H9 (cell line): Measurements from ENCODE around the gene TPP2. TPM values are rescaled to one million over a fixed set of nuclear protein-coding genes. Genes with fewer than 3 reads are reported as not detected.

Experiments
- DNase-seq: peaks from one replicate; pipeline ENCODE4 v3.0.0-alpha.2; 2017
- H2AFZ ChIP-seq: one replicate; pipeline ENCODE4 v1.6.1; 2013; ENCODE audit warnings: mild to moderate bottlenecking, low read length, control low read depth, moderate library complexity
- H2AK5ac ChIP-seq: 2 replicates; pipeline ENCODE4 v1.6.1; 2013; ENCODE audit warnings: low read length, control low read depth, mixed read lengths; ENCODE audit not compliant: insufficient read length
- H2BK120ac ChIP-seq: one replicate; pipeline ENCODE4 v1.6.1; 2013; ENCODE audit warnings: low read depth, mild to moderate bottlenecking, low read length, control low read depth, inconsistent platforms; ENCODE audit not compliant: poor library complexity, severe bottlenecking
- H2BK12ac ChIP-seq: 2 replicates; pipeline ENCODE4 v1.6.1; 2013; ENCODE audit warnings: low read length, control low read depth, mixed read lengths, low read depth; ENCODE audit not compliant: insufficient read length
- H2BK15ac ChIP-seq: 2 replicates; pipeline ENCODE4 v1.6.1; 2013; ENCODE audit warnings: low read depth, low read length, control low read depth
- H2BK20ac ChIP-seq: one replicate; pipeline ENCODE4 v1.6.1; 2013; ENCODE audit warnings: low read depth, mild to moderate bottlenecking, low read length, control low read depth, inconsistent platforms; ENCODE audit not compliant: poor library complexity, severe bottlenecking
- H2BK5ac ChIP-seq: 2 replicates; pipeline ENCODE4 v1.6.1; 2013; ENCODE audit warnings: low read length, control low read depth, mixed read lengths; ENCODE audit not compliant: insufficient read length
- H3K14ac ChIP-seq: 2 replicates; pipeline ENCODE4 v1.6.1; 2013; ENCODE audit warnings: low read length, control low read depth; ENCODE audit not compliant: insufficient read depth
- H3K18ac ChIP-seq: 2 replicates; pipeline ENCODE4 v1.6.1; 2013; ENCODE audit warnings: low read depth, mild to moderate bottlenecking, mixed read lengths, low read length, control low read depth; ENCODE audit not compliant: insufficient read length
- H3K23ac ChIP-seq: 2 replicates; pipeline ENCODE4 v1.6.1; 2013; ENCODE audit warnings: low read length, control low read depth, mixed read lengths, low read depth; ENCODE audit not compliant: insufficient read length
- H3K23me2 ChIP-seq: 2 replicates; pipeline ENCODE4 v1.6.1; 2013; ENCODE audit warnings: low read depth, mild to moderate bottlenecking, mixed read lengths, low read length, control low read depth; ENCODE audit not compliant: insufficient read length, poor library complexity, severe bottlenecking
- H3K27ac ChIP-seq: 2 replicates; pipeline ENCODE4 v1.5.1; 2013; ENCODE audit warnings: low read length, control low read depth, mixed read lengths, low read depth; ENCODE audit not compliant: insufficient read length
- H3K27me3 ChIP-seq: 2 replicates; pipeline ENCODE4 v1.6.1; 2013; ENCODE audit warnings: low read length, control low read depth, inconsistent platforms; ENCODE audit not compliant: insufficient read depth
- H3K4ac ChIP-seq: 2 replicates; pipeline ENCODE4 v1.6.1; 2013; ENCODE audit warnings: low read depth, mild to moderate bottlenecking, control low read depth, inconsistent platforms, low read length, moderate library complexity
- H3K4me1 ChIP-seq: 2 replicates; pipeline ENCODE4 v1.6.1; 2013; ENCODE audit warnings: low read length, control low read depth, inconsistent platforms; ENCODE audit not compliant: insufficient read depth
- H3K4me2 ChIP-seq: 2 replicates; pipeline ENCODE4 v1.6.1; 2013; ENCODE audit warnings: low read length, control low read depth, mixed read lengths; ENCODE audit not compliant: insufficient read length, insufficient read depth
- H3K56ac ChIP-seq: 2 replicates; pipeline ENCODE4 v1.6.1; 2013; ENCODE audit warnings: low read depth, mild to moderate bottlenecking, mixed read lengths, low read length, control low read depth; ENCODE audit not compliant: insufficient read length
- H3K79me1 ChIP-seq: 2 replicates; pipeline ENCODE4 v1.6.1; 2013; ENCODE audit warnings: low read depth, mild to moderate bottlenecking, moderate library complexity, low read length, control low read depth, inconsistent platforms; ENCODE audit not compliant: insufficient read depth, poor library complexity, severe bottlenecking
- H3K79me2 ChIP-seq: 2 replicates; pipeline ENCODE4 v1.6.1; 2013; ENCODE audit warnings: low read length, control low read depth, inconsistent platforms; ENCODE audit not compliant: insufficient read depth
- H3K9ac ChIP-seq: 2 replicates; pipeline ENCODE4 v1.6.1; 2013; ENCODE audit warnings: low read length, control low read depth, mixed read lengths; ENCODE audit not compliant: insufficient read length; ENCODE audit errors: extremely low read depth
- H3K9me3 ChIP-seq: one replicate; pipeline ENCODE4 v1.6.1; 2013; ENCODE audit warnings: low read depth, low read length, inconsistent platforms; ENCODE audit not compliant: control insufficient read depth
- H3T11ph ChIP-seq: one replicate; pipeline ENCODE4 v1.6.1; 2013; ENCODE audit warnings: mild to moderate bottlenecking, low read length, control low read depth, inconsistent platforms
- H4K20me1 ChIP-seq: one replicate; pipeline ENCODE4 v1.6.1; 2013; ENCODE audit not compliant: control insufficient read depth, insufficient read length, insufficient read depth
- H4K5ac ChIP-seq: 2 replicates; pipeline ENCODE4 v1.6.1; 2013; ENCODE audit warnings: low read depth, mild to moderate bottlenecking, mixed read lengths, low read length, control low read depth; ENCODE audit not compliant: insufficient read length
- H4K8ac ChIP-seq: replicated peaks from 2 replicates; pipeline ENCODE4 v1.6.1; 2013; ENCODE audit warnings: low read length, control low read depth, mixed read lengths, low read depth; ENCODE audit not compliant: insufficient read length
- H4K91ac ChIP-seq: 2 replicates; pipeline ENCODE4 v1.6.1; 2013; ENCODE audit warnings: low read depth, mild to moderate bottlenecking, moderate library complexity, mixed read lengths, low read length, control low read depth; ENCODE audit not compliant: insufficient read length
- H3K27ac Mint-ChIP-seq, 3 experiments: 2 replicates in 2 of 3; 3 replicates in 1 of 3; pipeline ENCODE4 v1.8.0; 2020 to 2021; ENCODE audit warnings: mixed read lengths in 3 of 3, mild to moderate bottlenecking in 1 of 3, moderate library complexity in 1 of 3
- H3K27me3 Mint-ChIP-seq: 2 replicates; pipeline ENCODE4 v1.8.0; 2021; ENCODE audit warnings: low read depth, mild to moderate bottlenecking, moderate library complexity, mixed read lengths
- H3K36me3 Mint-ChIP-seq, 3 experiments: 2 replicates in 2 of 3; 3 replicates in 1 of 3; pipeline ENCODE4 v1.8.0; 2020 to 2021; ENCODE audit warnings: low read depth in 3 of 3, mixed read lengths in 3 of 3; ENCODE audit not compliant: insufficient read depth in 1 of 3
- H3K4me1 Mint-ChIP-seq, 2 experiments: 2 replicates each; pipeline ENCODE4 v1.8.0; 2020; ENCODE audit warnings: mixed read lengths in 2 of 2
- H3K4me3 Mint-ChIP-seq, 2 experiments: 2 replicates in 1 of 2; 3 replicates in 1 of 2; pipeline ENCODE4 v1.8.0; 2020 to 2021; ENCODE audit warnings: mild to moderate bottlenecking in 2 of 2, mixed read lengths in 2 of 2, moderate library complexity in 1 of 2
- H3K9me3 Mint-ChIP-seq, 2 experiments: 2 replicates in 1 of 2; 3 replicates in 1 of 2; pipeline ENCODE4 v1.8.0; 2020; ENCODE audit warnings: mild to moderate bottlenecking in 2 of 2, mixed read lengths in 2 of 2, moderate library complexity in 1 of 2
- CTCF ChIP-seq: fragments of 200-600 bp; sonication (generic); conservative IDR thresholded peaks from 3 replicates; pipeline ENCODE4 v1.8.0; 2021; ENCODE audit warnings: antibody characterized with exemption, mild to moderate bottlenecking
- WGBS: extraction: QIAGEN DNeasy Blood & Tissue Kit; methylation state at CpG from one replicate; pipeline ENCODE4 v1.1.7; 2013; ENCODE audit warnings: missing lambda C conversion rate, low lambda C conversion rate, mixed read lengths; ENCODE audit not compliant: insufficient read length; ENCODE audit errors: extremely low coverage; 5-methylcytosine and 5-hydroxymethylcytosine counted together
- total RNA-seq: library from RNA; stranded (reverse); gene quantifications from 2 replicates; pipeline ENCODE4 v1.2.1, GENCODE V29; 2021

The TPP2 gene
- total RNA-seq, 1 experiment from 2014 or later: 63.5 TPM

DNA sequence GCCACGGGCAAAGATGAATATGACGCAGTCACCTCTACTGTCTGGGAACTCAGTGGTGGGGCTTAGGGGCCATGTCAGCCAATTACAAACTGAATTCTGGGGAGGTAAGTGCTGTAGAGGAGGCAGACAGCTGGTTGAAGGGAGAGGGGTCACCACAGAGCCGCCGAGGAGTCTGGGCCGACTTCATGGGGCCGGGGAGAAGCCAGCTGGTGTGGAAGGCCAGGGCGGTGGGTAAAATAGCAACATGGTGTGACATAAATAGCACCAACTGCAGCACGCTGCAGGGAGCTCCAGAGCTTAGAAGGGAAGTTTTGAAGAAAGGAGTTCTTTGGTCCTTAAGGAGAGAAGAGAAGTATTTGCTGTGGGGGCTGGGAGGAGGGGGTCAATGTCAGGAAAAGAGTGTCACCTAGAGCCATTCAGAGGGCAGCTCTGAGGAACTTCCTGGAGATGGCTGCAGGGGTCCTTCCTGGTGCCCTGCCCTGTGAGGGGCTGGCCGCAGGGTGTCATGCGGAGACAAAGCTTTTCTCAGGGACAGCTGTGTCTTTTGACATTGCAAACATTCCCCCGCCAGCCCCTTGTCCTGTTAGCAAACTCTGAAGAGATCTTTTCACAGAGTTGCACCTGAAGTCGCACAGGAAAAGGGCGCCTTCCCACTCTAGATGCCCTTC is 91.7 kb downstream of the TPP2 start:
- Histone ChIP-seq H2BK120ac (no peak overlapping the region), H4K20me1 (no peaks in the 10 kb centered on the region), H3K56ac (no peak overlapping the region), H3T11ph (no peak overlapping the region), H3K23me2 (no peaks in the 10 kb centered on the region), H3K79me2 (no peaks in the 10 kb centered on the region), H3K4ac (no peak overlapping the region), H3K18ac (no peak overlapping the region), H3K79me1 (no peaks in the 10 kb centered on the region), H3K23ac (no peak overlapping the region), H3K9ac (no peak overlapping the region), H2BK12ac (no peak overlapping the region), H2BK15ac (no peak overlapping the region), H3K14ac (no peak overlapping the region), H2BK20ac (no peak overlapping the region), H4K91ac (no peak overlapping the region), H2AK5ac (no peak overlapping the region), H2AFZ (no peak overlapping the region), H3K9me3 (no peaks in the 10 kb centered on the region), H3K27me3 (no peaks in the 10 kb centered on the region), H2BK5ac (no peak overlapping the region), H3K4me1 (peaks cover 6% of the 10 kb centered on the region; the same call in 1 of the 2 replicates), H3K4me2 (no peak overlapping the region), H3K27ac (no peak overlapping the region), H4K5ac (no peak overlapping the region), H4K8ac (no peak overlapping the region)
- peak; percentile 63 for DNase-seq
- no peaks in the 10 kb centered on the region for H3K36me3 Mint-ChIP-seq
- no peaks in the 10 kb centered on the region for H3K9me3 Mint-ChIP-seq
- H3K4me3 Mint-ChIP-seq: peak overlapping the region in 1 of 2 experiments; percentile 52; a peak in 2 of 5 replicates
- WGBS: no CpG with 5 or more reads among the region's 13 CpGs
- H3K4me1 Mint-ChIP-seq: peaks cover 25 to 32% of the 10 kb centered on the region in 2 experiments
- peak overlapping the region; percentile 66 to 96 (median 76) for H3K27ac Mint-ChIP-seq
- H3K27me3 Mint-ChIP-seq: no peaks in the 10 kb centered on the region
- no peak for TF ChIP-seq CTCF
